Amniotic stem cell (primary cell): ENCODE results near the gene CCT6B.
A peak's percentile ranks its signal among the peaks of the same experiment; 100 is the strongest.
"Not testable (repeated sequence)": the region's sequence is repeated elsewhere in the genome, so short reads cannot be mapped to it uniquely, and the experiment has no call there.

Experiments used
- DNase-seq: peaks from one replicate; lab custom pipeline; 2025; lab: John Stamatoyannopoulos, UW

The CCT6B gene

GRCh38 chr17:34979650-34980352, 18.5 kb upstream of the CCT6B start:
- peak; percentile 5 for DNase-seq

DNA sequence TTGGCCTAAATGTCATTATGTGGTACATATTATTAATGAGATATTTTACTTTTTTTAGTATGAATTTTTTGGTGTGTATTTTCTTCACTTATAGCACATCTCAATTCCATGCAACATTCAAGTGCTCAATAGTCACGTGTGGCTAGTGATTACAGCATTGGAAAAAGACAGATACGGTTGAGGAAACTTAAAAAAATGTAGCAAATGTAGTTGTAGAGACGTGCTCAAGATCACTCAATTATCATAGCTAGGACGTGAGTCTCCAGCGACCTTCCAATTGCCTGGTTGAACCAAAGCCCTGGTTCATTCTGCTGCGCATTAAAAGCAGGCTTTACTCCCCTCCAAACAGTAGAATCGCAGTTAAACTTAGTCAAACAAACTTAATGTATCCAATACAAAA, 17.9 kb upstream of the CCT6B start:
- no peak for DNase-seq

DNA sequence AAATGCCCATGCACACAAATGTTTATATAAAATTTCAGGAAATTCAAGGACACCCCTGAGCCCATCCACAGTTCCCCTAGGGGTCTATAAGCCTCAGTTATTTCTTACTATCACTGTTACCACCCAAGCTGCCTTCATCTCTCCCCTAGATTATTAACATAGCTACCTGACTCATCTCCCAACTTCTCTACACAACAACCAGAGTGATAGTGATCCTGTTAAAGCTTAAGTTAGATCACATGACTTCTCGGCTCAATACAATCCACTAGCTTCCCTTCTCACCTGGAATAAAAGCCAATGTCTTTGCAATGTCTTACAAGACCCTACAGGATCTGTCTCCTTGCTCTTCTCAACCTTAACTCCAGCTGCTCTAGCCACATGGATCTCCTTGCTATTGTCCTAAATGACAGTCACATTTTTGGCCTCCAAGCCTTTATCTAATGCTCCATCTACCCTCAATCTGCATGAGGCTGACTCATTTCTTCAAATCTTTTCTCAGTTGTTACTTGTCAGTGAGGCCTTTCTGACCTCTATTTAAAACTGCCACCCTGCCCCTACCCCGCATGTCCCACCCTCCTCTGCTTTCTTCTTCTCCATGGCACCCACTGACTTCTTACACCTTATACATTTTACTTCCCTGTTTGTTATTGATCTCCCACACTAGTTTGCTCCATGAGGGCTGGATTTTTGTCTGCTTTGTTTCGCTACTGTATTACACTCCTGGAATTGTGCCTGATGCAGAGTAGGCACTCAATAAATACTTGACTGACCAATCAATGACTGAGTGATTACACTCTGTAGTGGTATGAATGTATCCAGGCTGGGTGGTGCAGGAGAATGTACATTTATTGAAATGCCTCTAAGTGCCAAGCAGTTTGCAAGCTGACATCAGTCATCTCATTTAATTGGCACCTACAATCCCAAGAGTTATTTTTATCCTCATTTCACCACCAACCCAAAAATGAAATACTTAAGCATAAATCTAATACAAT, 13.8 kb upstream of the CCT6B start:
- DNase-seq = no peak

DNA sequence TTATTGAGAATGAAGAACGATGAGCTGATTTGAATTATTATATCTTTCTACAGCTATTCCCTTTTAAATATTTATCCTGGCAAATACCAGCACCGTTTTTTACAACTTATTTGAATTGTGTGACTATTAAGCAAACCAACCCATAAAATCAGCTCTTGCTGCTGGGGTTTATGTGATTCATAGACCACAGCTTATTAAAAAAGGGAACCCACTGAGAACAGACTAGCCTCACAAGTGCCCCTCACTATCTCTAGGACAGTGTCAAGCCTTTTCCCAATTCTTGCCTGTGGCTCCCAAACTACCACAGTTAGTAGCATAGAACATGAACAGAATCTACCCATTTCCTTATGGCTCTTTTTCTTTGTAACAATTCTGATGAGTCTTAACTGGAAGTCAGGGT, 12.9 kb upstream of the CCT6B start:
- DNase-seq = no peak

- no peak for DNase-seq
Measured at GRCh38 chr17:34958438-34958837, 2.8 kb downstream of the CCT6B start.

DNA sequence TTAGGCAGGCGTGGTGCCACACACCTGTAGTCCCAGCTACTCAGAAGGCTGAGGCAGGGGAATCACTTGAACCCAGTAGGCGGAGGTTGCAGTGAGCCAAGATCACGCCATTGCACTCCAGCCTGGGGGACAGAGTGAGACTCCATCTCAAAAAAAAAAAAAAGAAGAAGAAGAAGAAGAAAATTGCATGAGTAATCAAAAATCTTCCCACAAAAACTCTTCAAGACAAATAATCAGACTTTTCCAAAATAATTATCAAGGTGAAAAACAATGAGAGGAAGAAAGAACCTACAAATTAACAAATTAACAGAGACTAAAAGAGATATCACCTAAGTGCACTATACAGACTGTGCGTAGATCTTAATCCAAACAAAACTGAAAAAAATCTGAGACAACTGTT, 10.5 kb downstream of the CCT6B start:
- not testable (repeated sequence) for DNase-seq

GRCh38 chr17:34930283-34930682, 31.0 kb downstream of the CCT6B start:
- no peak for DNase-seq

- no peak for DNase-seq
Measured at GRCh38 chr17:34926661-34927060, 34.6 kb downstream of the CCT6B start.

- no peak for DNase-seq
Measured at GRCh38 chr17:34920676-34921075, 40.6 kb downstream of the CCT6B start.

- no peak for DNase-seq
Measured at GRCh38 chr17:34917381-34917780, 43.9 kb downstream of the CCT6B start.

DNA sequence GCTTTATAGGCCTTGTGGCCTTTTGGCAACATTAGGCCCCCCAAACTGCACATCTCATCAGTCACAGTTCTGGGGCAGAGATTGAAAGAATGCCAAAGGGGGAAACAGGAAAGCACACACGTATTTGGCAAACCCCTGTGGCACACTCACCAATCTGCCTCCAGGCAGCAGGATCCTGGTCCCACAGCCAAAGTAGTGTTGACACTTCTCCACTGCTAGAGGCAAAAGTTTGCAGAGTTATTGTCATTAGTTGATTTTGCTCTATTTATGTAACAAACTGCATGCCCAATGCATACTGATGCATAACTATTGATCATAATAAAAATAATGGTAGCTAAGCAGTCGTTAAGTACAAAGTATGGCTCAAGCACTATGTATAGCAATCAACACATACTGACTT, 45.1 kb downstream of the CCT6B start:
- DNase-seq = no peak

GRCh38 chr17:34913001-34913400, 48.3 kb downstream of the CCT6B start:
- no peak for DNase-seq

DNA sequence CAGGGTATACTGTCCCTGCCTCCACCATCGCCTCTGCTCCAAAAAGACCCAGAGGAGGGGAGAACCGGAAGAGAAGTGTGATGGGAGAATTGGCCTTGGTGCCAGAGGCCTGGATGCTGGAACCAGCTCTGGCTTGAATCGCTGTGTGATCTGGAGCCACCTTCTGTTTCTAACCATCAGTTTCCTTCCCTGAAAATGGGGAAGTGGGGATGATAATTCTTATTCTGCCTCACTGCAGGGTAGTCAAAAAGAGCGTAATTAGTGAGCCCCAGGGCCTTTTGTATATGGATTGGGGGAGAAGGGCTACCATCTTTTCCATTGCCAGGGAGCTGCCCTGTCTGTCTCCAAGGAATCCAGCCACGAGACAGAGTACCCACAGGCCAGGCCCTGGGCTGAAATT, 52.2 kb downstream of the CCT6B start:
- DNase-seq = no peak

- no peak for DNase-seq
Measured at GRCh38 chr17:34902831-34903547, 58.3 kb downstream of the CCT6B start.

- DNase-seq = no peak
Measured at GRCh38 chr17:34899643-34900291, 61.5 kb downstream of the CCT6B start.

DNA sequence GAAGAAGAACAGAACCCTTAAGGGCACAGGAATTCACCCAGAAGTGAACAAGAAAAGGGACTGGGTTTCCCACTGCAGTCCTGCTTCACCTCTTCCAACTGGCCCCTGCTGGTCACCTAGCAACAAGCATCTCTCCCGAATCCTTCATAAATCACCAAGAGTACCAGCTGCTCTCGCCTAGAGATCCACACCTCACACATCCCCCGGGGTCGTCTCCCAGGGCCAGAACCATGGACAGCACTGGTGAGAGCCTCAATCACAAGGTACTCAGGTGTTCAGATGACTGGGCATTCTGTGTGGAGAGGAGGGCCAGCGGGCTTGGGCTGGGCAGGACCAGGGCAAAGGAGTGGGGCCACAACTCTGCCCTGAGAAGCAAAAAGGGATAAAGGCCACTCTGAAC, 65.9 kb downstream of the CCT6B start:
- no peak for DNase-seq

GRCh38 chr17:34894964-34895363, 66.3 kb downstream of the CCT6B start:
- DNase-seq = no peak

GRCh38 chr17:34892461-34893249, 68.6 kb downstream of the CCT6B start:
- no peak for DNase-seq

- no peak for DNase-seq
Measured at GRCh38 chr17:34886831-34887230, 74.4 kb downstream of the CCT6B start.

GRCh38 chr17:34885076-34885475, 76.2 kb downstream of the CCT6B start:
- DNase-seq = no peak

DNA sequence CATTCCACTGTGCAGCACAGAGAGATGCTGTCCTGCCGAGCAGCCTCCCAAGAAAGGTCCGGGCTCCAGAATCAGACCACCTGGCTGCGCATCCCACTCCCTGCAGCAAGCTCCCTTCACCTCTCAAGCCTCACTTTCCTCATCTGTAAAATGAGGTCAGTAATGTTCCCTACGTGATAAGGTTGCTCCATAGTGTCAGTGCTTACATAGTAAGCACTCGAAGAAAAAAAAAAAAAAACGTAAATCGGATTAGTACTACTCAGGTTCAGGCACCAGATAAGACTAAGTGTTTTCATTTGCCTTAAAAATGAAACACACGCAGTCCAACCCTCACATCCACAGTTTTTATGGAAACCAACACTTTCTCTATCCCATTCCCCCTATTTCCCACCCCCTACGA, 76.7 kb downstream of the CCT6B start:
- no peak for DNase-seq
